ENCODE measurements around the gene PRR7.

GRCh38 chr5:177491983-177492746, 45.6 kb downstream of the PRR7 start:
- TF ChIP-seq EZH2 (IDR thresholded peaks at IDR 0.05; ENCODE audit: insufficient read depth, poor library complexity, severe bottlenecking) = no peak
- TF ChIP-seq EZH2phosphoT487 (IDR thresholded peaks at IDR 0.05; ENCODE audit: insufficient read depth, low read depth) = no peak
